Measurements from ENCODE around the gene DOCK9.

Gene DOCK9

GRCh38 chr13:98927951-98928927 lies 49.6 kb downstream of the DOCK9 start:
- no peak overlapping the region for H3K4me3 ChIP-seq (ENCODE audit: low read depth, low read length)
- no peak for TF ChIP-seq CTCF (IDR thresholded peaks at IDR 0.05; ENCODE audit: low read depth, low read length)

- no peak overlapping the region for H3K4me3 ChIP-seq (ENCODE audit: low read depth, low read length)
- no peak for TF ChIP-seq CTCF (IDR thresholded peaks at IDR 0.05; ENCODE audit: low read depth, low read length)
Measured at GRCh38 chr13:98925949-98926348, 51.9 kb downstream of the DOCK9 start.

GRCh38 chr13:98923641-98924397 lies 54.0 kb downstream of the DOCK9 start:
- H3K4me3 ChIP-seq (ENCODE audit: low read depth, low read length): no peak overlapping the region
- no peak for TF ChIP-seq CTCF (IDR thresholded peaks at IDR 0.05; ENCODE audit: low read depth, low read length)

GRCh38 chr13:98922306-98922705 lies 55.6 kb downstream of the DOCK9 start:
- no peak overlapping the region for H3K4me3 ChIP-seq (ENCODE audit: low read depth, low read length)
- no peak for TF ChIP-seq CTCF (IDR thresholded peaks at IDR 0.05; ENCODE audit: low read depth, low read length)

GRCh38 chr13:98921786-98922185 lies 56.1 kb downstream of the DOCK9 start:
- no peak overlapping the region for H3K4me3 ChIP-seq (ENCODE audit: low read depth, low read length)
- no peak for TF ChIP-seq CTCF (IDR thresholded peaks at IDR 0.05; ENCODE audit: low read depth, low read length)

GRCh38 chr13:98921015-98921580 lies 56.8 kb downstream of the DOCK9 start:
- no peak overlapping the region for H3K4me3 ChIP-seq (ENCODE audit: low read depth, low read length)
- TF ChIP-seq CTCF (IDR thresholded peaks at IDR 0.05; ENCODE audit: low read depth, low read length): no peak

Data from WI38 (cell line).